Activated CD4-positive, alpha-beta T cell treated with anti-CD3 and anti-CD28 coated beads for 36 hours (primary cell): Measurements from ENCODE around the gene PI16. TPM values are rescaled to one million over a fixed set of nuclear protein-coding genes. Genes with fewer than 3 reads are reported as not detected.

ENCODE experiments used
- ATAC-seq: fragments of 200-7000 bp; cut with Tn5 transposase; one replicate; pipeline ENCODE4 v1.10.0; 2021; ENCODE audit warnings: mild to moderate bottlenecking, moderate library complexity
- CTCF ChIA-PET: fragments of 350-600 bp; sonication (Branson Sonifier 250); formaldehyde crosslinking; loops from one replicate; lab custom pipeline; 2021; ENCODE audit warnings: antibody characterized with exemption; lab: Charles Lee
- POLR2A ChIA-PET: fragments of 350-600 bp; sonication (Branson Sonifier 250); formaldehyde crosslinking; loops from one replicate; lab custom pipeline; 2021; ENCODE audit warnings: antibody characterized with exemption, inconsistent platforms; lab: Charles Lee
- DNase-seq: peaks from one replicate; pipeline ENCODE4 v3.0.0-alpha.2; 2020
- H3K27ac Mint-ChIP-seq: one replicate; pipeline ENCODE4 v1.8.0; 2021; ENCODE audit warnings: mixed read lengths
- H3K27me3 Mint-ChIP-seq: one replicate; pipeline ENCODE4 v1.8.0; 2021; ENCODE audit warnings: mixed read lengths
- H3K36me3 Mint-ChIP-seq: one replicate; pipeline ENCODE4 v1.8.0; 2021; ENCODE audit warnings: low read depth, mixed read lengths
- H3K4me1 Mint-ChIP-seq: one replicate; pipeline ENCODE4 v1.8.0; 2021; ENCODE audit warnings: mixed read lengths
- H3K4me3 Mint-ChIP-seq: one replicate; pipeline ENCODE4 v1.8.0; 2021; ENCODE audit warnings: mild to moderate bottlenecking, moderate library complexity, mixed read lengths
- H3K9me3 Mint-ChIP-seq: one replicate; pipeline ENCODE4 v1.8.0; 2021; ENCODE audit warnings: low read depth, mixed read lengths
- intact Hi-C, 2 experiments: fragments of 100-400 bp; cut with DNase I in 1 of 2; cut with micrococcal nuclease in 1 of 2; formaldehyde crosslinking; loops; one replicate each; pipeline versions ENCODE4 v1.14.2 to v1.15.1; 2022 to 2024; cut with DNase I, micrococcal nuclease
- total RNA-seq, 2 experiments: library from RNA; stranded (reverse); gene quantifications; one replicate each; pipeline ENCODE4 v1.2.3, GENCODE V29; 2021

PI16 gene
- total RNA-seq, 2 experiments from 2014 or later = 0.96 to 1.9 TPM

DNA sequence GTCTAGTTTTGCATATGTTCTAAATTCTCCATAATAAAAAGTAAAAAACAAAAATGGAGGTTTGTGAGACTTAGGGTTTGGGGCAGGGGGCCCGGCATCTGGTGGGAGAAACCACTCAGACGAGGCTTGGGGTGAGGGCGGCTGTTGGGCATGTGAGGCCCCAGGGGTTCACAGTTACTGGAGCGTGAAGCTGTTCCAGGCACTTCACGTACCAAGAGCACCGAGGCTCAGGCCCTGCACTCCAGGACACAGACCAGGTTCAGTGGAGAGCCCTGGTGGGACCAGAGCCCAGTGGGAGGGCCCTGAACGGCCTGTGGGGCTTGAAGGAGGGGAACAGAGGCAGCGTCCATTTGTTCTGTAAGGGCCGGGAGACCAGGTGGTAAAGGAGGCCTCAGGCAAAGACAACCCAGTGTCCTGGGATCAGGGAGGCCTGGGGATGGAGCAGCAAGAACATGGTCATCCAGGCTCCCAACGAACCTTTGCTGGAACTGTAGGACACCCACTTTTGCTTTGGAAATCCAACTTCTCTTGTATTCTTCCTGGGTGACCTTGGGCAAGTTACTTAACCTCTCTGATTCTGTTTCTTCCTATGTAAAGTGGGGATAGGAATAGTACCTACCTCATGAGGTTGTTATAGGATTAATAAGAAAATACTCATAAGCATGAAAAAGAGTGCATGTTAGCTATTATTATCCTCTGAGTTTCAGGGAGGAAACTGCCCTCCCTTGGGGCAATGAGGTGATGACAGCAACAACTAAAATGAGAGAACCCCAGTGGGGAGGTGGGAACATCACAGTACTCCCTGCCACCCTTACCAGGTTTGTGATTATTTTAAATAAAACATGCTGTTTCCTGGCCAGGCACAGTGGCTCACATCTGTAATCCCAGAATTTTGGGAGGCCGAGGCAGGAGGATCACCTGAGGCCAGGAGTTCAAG, 49.8 kb downstream of the PI16 start:
- H3K27me3 Mint-ChIP-seq = no peaks in the 10 kb centered on the region
- ChIA-PET CTCF (interaction anchor here (0.8 kb wide), 1 partner anchor 18 kb away, joined by 3 read pairs; no protein-coding TSS in a partner anchor), POLR2A (no interaction called here)
- no peak overlapping the region for H3K4me3 Mint-ChIP-seq
- ATAC-seq = no peak
- no peak for DNase-seq
- H3K27ac Mint-ChIP-seq = no peak overlapping the region
- H3K9me3 Mint-ChIP-seq = no peaks in the 10 kb centered on the region
- peaks cover 12% of the 10 kb centered on the region for H3K4me1 Mint-ChIP-seq
- no peaks in the 10 kb centered on the region for H3K36me3 Mint-ChIP-seq
- intact Hi-C loops = no loop called here

DNA sequence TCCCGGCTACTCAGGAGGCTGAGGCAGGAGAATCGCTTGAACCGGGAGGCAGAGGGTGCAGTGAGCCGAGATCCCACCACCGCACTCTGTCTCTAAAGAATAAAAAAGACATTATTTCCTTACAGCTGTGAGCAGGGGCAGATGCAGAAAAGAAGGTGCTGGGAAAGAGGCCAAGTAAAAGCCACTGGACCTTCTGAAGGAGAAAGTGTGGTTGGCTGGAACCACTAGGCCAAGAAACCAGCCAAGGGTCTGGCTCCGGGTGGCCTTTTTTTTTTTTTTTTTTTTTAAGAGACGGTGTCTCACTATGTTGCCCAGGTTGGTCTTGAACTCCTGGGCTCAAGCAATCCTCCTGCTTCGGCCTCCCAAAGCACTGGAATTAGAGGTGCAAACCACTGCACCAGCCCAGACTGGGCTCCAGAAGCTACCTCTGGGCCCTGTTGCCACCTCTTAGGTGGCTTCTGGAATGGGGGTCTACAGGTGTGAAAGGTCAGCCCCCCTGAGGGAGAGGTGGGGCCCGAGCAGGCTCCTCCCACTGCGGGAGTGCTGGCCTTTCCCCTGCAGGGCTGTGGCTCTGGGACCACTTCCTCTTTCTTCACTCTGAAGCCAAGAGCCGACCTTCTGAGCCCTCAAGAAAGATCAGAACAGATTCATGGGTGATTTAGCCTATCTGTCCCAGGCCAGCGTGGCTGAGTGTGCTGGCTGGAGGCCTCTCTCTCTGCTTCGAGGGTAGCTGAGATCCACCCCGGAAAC, 50.7 kb downstream of the PI16 start, which contains the start of gene FGD2:
TSS of gene FGD2 (plus strand) at position 595 of the 750 bp plus-strand sequence. CDS start 163 bp downstream, outside the sequence.
- ATAC-seq (no peak), DNase-seq (no peak)
- no peaks in the 10 kb centered on the region for H3K27me3 Mint-ChIP-seq
- no peaks in the 10 kb centered on the region for H3K9me3 Mint-ChIP-seq
- H3K4me1 Mint-ChIP-seq = peaks cover 12% of the 10 kb centered on the region
- intact Hi-C loops = no loop called here
- POLR2A ChIA-PET = no interaction called here
- no peaks in the 10 kb centered on the region for H3K36me3 Mint-ChIP-seq
- H3K4me3 Mint-ChIP-seq = no peak within 1 kb of the TSS
- CTCF ChIA-PET = interaction anchor here (0.6 to 2.1 kb wide), 4 partner anchors 13 to 167 kb away, joined by 3 to 17 read pairs (median 4); no protein-coding TSS in a partner anchor
- H3K27ac Mint-ChIP-seq = no peak within 1 kb of the TSS

DNA sequence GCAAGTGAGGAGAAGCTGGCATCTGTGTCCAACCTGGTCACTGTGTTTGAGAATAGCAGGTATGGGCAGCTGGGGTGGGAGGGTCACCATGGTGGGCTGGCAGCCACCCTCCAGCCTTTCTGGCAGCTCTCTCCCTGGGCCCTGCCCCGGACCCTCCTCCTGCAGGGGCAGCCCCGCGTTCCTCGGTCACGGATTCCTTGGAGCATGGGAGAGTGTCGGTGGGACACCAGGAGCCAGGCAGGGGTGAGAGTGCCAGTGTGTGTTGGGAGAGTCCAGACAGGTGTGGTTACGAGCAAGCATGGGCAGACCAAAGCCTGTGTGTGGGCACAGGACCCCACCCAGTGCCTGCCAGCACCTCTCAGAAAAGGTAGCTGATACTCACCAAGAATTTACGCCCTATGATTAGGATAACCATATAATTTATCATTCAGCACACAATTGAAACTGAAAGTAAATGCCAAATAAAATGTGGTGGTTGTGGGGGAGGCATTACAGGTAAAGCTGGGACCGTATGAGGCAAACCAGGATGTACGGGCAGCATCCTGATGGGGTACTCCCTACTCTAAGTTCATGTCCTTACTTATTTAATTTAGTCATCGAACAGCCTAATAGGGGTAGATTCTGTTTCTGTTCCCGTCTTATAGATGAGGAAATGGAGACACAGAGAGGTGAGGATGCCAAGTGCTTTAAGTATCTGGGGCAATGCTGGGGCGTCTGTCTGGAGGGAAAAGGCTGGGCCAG, 51.5 kb downstream of the PI16 start:
- Mint-ChIP-seq H3K27ac (no peak overlapping the region), H3K27me3 (no peaks in the 10 kb centered on the region), H3K9me3 (no peaks in the 10 kb centered on the region), H3K4me1 (peaks cover 12% of the 10 kb centered on the region), H3K4me3 (no peak overlapping the region), H3K36me3 (no peaks in the 10 kb centered on the region)
- ChIA-PET POLR2A (no interaction called here), CTCF (interaction anchor here (0.6 to 2.1 kb wide), 6 partner anchors 12 to 1029 kb away, joined by 3 to 17 read pairs (median 4); no protein-coding TSS in a partner anchor)
- DNase-seq (no peak), ATAC-seq (peak; percentile 36)
- intact Hi-C loops = no loop called here

DNA sequence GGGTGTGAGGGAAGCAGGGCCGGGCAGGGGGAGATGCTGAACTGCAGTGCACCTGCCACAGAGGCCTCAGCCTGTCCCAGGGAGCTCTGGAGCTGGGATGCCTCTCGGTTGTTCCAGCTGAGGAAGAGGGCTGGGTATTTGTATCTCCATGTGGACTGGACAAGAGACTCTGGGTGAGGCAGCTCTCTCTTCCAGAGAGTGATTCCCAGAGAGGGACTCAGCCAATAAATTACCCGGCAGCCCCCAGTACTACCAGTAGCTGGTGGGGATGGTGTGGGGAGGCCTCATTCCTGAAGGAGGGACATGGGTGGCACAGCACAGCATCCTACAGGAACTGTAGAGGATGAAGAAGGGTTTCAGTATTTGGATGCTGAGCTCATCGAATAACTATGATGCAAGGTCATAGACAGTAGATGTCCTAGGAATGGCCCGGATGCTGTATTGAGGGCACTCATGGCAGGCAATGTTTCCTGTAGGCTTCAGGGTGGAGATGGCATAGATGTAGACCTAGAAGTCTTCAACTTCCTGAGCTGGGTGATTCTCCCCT, 52.3 kb downstream of the PI16 start:
- no peaks in the 10 kb centered on the region for H3K36me3 Mint-ChIP-seq
- H3K9me3 Mint-ChIP-seq = no peaks in the 10 kb centered on the region
- DNase-seq = no peak
- H3K27me3 Mint-ChIP-seq = no peaks in the 10 kb centered on the region
- peaks cover 12% of the 10 kb centered on the region for H3K4me1 Mint-ChIP-seq
- ATAC-seq = no peak
- H3K4me3 Mint-ChIP-seq = no peak overlapping the region
- CTCF ChIA-PET = interaction anchor here (0.6 to 2.1 kb wide), 8 partner anchors 9 to 291 kb away, joined by 3 to 17 read pairs (median 3); no protein-coding TSS in a partner anchor
- POLR2A ChIA-PET = interaction anchor here (0.6 kb wide), 2 partner anchors 22 to 113 kb away, joined by 3 read pairs; no protein-coding TSS in a partner anchor
- intact Hi-C loops = no loop called here
- no peak overlapping the region for H3K27ac Mint-ChIP-seq

DNA sequence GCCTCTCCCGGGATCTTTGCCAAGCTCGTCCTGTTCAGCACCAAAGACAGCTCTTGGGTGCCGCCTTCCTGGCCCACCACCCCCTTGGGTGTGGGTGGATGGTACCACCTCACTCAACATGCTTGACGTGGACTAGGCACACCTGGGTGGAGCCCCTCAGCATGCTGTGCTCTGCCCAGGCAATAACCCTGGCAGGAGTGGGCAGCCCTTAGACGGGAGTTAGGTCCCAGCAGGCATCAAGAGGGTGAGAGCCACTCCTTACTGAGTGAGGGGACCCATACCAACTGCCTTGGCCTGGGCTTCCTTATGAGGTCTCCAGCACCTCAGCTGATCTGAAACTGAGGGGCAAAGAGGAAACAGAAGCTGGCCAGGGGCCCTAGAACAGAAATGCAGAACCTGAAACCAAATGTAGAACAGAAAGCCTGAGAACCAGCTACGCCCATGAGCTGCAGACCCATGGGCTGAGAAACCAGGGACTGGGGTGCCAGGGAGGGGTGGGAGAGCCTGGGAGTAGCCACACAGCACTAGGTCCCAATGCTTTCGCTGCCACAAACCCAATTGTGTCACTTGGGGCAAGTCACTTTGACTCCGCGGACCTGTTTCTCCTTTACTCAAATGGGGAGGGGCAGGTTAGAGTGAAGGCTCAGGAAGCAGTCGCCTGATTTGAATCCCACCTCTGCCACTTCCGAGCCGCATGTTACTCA, 53.0 kb downstream of the PI16 start:
- H3K27ac Mint-ChIP-seq = no peak overlapping the region
- no peak for ATAC-seq

DNA sequence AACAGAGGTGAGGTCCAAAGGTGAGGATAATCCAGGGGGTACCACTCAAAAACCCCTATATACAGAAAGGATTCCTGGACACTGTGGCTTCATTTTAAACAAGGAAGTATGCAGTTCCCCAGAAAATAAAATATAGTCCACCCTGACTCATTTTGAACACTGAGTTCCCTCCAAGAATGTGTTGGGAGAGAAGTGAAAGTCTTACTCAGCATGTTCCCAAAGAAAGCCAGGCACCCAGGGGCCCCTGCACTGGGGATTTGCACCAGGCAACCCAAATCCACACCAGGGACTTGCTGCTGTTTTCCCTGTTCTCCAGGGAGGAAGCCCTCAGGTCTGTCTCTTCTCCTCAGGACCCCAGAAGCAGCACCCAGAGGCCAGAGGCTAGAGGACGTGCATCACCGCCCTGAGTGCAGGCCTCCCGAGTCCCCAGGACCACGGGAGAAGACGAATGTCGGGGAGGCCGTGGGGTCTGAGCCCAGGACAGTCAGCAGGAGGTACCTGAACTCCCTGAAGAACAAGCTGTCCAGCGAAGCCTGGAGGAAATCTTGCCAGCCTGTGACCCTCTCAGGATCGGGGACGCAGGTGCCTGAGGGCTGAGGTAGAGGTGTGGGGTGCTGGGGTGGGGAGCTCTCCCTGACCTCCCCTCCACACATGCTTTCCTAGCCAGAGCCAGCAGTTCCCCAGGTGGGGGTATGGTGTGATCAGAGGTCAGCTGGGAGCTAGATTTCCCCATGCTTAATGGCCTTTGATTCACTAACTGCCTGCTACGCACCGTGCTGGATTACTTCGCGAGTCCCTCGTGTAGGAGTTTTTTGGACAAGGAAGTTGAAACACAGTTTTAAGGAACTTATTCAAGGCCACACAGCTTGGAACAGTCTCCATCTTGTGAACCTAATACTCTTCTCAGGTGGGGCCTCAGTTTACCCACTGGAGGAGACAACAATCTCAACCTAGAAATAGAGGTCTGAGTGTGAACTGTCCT, 54.2 kb downstream of the PI16 start:
- no peaks in the 10 kb centered on the region for H3K36me3 Mint-ChIP-seq
- H3K9me3 Mint-ChIP-seq = no peaks in the 10 kb centered on the region
- no peak overlapping the region for H3K4me3 Mint-ChIP-seq
- no peak for ATAC-seq
- POLR2A ChIA-PET = no interaction called here
- DNase-seq = no peak
- H3K27ac Mint-ChIP-seq = no peak overlapping the region
- H3K27me3 Mint-ChIP-seq = no peaks in the 10 kb centered on the region
- CTCF ChIA-PET = interaction anchor here (0.5 to 1.2 kb wide), 2 partner anchors 9 to 125 kb away, joined by 3 to 4 read pairs; no protein-coding TSS in a partner anchor
- intact Hi-C loops = no loop called here
- H3K4me1 Mint-ChIP-seq = peaks cover 12% of the 10 kb centered on the region

More for the DNA sequence above, 53.0 kb downstream of the PI16 start:
- ChIA-PET CTCF (interaction anchor here (0.6 to 2.1 kb wide), 6 partner anchors 8 to 291 kb away, joined by 3 to 17 read pairs (median 4); no protein-coding TSS in a partner anchor), POLR2A (interaction anchor here (0.6 kb wide), 2 partner anchors 22 to 113 kb away, joined by 3 read pairs; no protein-coding TSS in a partner anchor)
- Mint-ChIP-seq H3K9me3 (no peaks in the 10 kb centered on the region), H3K36me3 (no peaks in the 10 kb centered on the region), H3K4me1 (peaks cover 12% of the 10 kb centered on the region), H3K27me3 (no peaks in the 10 kb centered on the region), H3K4me3 (no peak overlapping the region)
- DNase-seq = no peak
- intact Hi-C loops = no loop called here

DNA sequence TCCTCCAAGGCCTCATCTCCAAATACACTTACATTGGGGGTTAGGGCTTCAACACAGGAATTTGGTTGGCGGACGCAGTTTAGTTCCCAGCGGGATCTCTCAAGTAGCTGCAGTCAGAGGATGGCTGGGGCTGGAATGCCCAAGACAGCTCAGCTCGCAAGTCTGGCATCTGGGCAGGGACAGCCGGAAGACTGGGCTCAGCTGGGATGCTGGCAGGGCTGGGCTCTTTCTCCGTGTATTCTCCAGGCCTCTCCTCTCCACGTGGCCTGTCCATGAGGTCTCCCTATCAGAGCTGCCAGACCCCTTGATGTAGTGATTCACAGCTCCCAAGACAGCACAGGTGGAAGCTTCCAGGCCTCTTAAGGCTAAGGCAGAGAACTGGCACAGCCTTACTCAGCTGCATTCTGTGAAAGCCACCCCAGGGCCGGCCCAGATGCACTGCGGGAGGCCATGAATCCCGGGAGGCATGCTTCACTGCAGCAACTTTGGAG, 55.9 kb downstream of the PI16 start:
- no peaks in the 10 kb centered on the region for H3K27me3 Mint-ChIP-seq
- CTCF ChIA-PET = interaction anchor here (1.3 kb wide), 1 partner anchor 125 kb away, joined by 8 read pairs; no protein-coding TSS in a partner anchor

DNA sequence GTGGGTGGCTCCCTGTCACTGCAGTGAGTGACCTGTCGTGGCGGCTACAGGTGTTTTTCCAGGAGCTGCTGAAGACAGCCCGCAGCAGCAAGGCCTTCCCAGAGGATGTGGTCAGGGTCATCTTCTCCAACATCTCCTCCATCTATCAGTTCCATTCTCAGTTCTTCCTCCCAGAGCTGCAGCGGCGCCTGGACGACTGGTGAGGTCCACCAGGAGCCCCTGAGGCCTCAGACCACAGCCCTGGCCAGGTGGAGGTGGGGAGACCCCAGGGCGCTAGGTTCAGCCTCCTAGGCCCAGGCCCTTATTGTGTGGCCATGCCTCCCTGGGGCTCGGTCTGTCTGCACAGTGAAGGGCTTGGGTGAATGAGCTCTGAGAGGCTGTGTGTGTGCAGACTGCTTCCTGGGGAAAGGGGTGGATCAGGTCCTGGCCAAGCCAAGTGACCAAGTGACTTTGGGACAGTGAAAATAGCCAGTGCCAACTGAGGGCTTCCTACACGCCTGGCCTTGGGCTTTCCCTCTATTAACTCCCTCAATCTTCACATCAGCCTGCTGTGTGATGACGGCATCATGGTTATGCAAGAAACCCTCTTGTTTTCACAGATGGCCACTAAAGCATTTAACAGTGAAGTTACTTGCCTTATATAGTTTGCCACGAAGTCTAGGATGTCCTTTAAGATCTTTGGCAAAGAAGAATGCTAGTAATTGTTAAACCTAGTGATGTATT, 57.3 kb downstream of the PI16 start:
- Mint-ChIP-seq H3K4me1 (no peaks in the 10 kb centered on the region), H3K36me3 (no peaks in the 10 kb centered on the region), H3K27me3 (no peaks in the 10 kb centered on the region), H3K27ac (no peak overlapping the region), H3K9me3 (no peaks in the 10 kb centered on the region), H3K4me3 (no peak overlapping the region)
- POLR2A ChIA-PET = no interaction called here
- CTCF ChIA-PET = interaction anchor here (0.7 to 1.3 kb wide), 3 partner anchors 127 to 205 kb away, joined by 3 to 8 read pairs (median 4); no protein-coding TSS in a partner anchor
- ATAC-seq = no peak
- no peak for DNase-seq
- intact Hi-C loops = no loop called here

More for the DNA sequence above, 55.9 kb downstream of the PI16 start:
- H3K27ac Mint-ChIP-seq = no peak overlapping the region
- no peaks in the 10 kb centered on the region for H3K9me3 Mint-ChIP-seq
- no peak for DNase-seq
- ATAC-seq = no peak
- POLR2A ChIA-PET = no interaction called here
- H3K36me3 Mint-ChIP-seq = no peaks in the 10 kb centered on the region
- H3K4me3 Mint-ChIP-seq = no peak overlapping the region
- H3K4me1 Mint-ChIP-seq = peaks cover 12% of the 10 kb centered on the region
- intact Hi-C loops = no loop called here
